HepG2 (cell line): ENCODE results near the gene SPATA33.

ENCODE experiments used
- GRHL1 ChIP-seq: sonication (generic); formaldehyde crosslinking; conservative IDR thresholded peaks from 2 replicates; pipeline ENCODE4 v1.8.0; 2022; ENCODE audit warnings: missing genetic modification reagents
- TF ChIP-seq, protein P1 (sequence below): fragments of 450-650 bp; IDR thresholded peaks from 2 replicates; pipeline ENCODE4 v1.6.1; 2016
- TF ChIP-seq, protein P2 (sequence below): sonication (generic); formaldehyde crosslinking; IDR thresholded peaks from 2 replicates; pipeline ENCODE4 v1.5.0; 2020; ENCODE audit warnings: missing genetic modification reagents
- TF ChIP-seq, protein P3 (sequence below): IDR thresholded peaks from 2 replicates; pipeline ENCODE4 v1.6.1; 2018; ENCODE audit warnings: missing genetic modification reagents

DNA sequence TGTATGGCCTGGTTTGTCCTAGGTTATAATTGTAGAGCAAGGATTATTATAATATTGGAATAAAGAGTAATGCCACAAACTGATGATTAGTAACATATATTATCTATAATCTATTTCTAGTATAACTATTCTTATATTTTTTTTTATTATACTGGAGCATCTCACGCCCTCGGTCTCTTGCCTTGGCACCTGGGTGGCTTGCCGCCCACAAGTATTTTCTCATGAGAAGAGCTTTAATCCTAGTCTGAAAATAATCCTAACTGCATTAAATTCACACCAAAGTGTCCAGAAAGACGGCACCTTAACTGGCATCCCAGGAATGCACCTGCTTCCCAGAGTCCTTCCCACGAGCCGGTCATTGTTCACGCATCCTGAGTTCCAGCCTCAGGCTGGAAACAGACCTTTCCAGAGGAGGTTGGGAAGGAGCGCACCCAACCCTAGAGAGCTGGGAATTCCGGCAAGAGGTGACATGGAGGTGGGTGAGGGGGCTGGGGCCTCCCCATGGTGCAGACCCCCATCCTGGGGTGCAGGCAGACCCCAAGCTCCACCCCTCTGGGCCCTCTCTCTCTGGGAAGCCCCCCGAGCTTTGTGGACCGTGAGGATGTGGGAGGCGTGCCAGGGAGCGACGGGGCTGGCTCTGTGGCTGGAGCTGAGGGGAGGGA lies 16.0 kb upstream of the SPATA33 start:
- no peak for TF ChIP-seq GRHL1 (CRISPR knock-in tag)
- TF ChIP-seq, protein P1, sequence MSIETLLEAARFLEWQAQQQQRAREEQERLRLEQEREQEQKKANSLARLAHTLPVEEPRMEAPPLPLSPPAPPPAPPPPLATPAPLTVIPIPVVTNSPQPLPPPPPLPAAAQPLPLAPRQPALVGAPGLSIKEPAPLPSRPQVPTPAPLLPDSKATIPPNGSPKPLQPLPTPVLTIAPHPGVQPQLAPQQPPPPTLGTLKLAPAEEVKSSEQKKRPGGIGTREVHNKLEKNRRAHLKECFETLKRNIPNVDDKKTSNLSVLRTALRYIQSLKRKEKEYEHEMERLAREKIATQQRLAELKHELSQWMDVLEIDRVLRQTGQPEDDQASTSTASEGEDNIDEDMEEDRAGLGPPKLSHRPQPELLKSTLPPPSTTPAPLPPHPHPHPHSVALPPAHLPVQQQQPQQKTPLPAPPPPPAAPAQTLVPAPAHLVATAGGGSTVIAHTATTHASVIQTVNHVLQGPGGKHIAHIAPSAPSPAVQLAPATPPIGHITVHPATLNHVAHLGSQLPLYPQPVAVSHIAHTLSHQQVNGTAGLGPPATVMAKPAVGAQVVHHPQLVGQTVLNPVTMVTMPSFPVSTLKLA = no peak
- TF ChIP-seq, protein P2, sequence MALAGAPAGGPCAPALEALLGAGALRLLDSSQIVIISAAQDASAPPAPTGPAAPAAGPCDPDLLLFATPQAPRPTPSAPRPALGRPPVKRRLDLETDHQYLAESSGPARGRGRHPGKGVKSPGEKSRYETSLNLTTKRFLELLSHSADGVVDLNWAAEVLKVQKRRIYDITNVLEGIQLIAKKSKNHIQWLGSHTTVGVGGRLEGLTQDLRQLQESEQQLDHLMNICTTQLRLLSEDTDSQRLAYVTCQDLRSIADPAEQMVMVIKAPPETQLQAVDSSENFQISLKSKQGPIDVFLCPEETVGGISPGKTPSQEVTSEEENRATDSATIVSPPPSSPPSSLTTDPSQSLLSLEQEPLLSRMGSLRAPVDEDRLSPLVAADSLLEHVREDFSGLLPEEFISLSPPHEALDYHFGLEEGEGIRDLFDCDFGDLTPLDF = no peak
- TF ChIP-seq, protein P3, sequence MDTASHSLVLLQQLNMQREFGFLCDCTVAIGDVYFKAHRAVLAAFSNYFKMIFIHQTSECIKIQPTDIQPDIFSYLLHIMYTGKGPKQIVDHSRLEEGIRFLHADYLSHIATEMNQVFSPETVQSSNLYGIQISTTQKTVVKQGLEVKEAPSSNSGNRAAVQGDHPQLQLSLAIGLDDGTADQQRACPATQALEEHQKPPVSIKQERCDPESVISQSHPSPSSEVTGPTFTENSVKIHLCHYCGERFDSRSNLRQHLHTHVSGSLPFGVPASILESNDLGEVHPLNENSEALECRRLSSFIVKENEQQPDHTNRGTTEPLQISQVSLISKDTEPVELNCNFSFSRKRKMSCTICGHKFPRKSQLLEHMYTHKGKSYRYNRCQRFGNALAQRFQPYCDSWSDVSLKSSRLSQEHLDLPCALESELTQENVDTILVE (CRISPR knock-in tag) = no peak
